Measurements from ENCODE around the gene SMIM3.
"Not testable (repeated sequence)": the region's sequence is repeated elsewhere in the genome, so short reads cannot be mapped to it uniquely, and the experiment has no call there.

The SMIM3 gene

GRCh38 chr5:150801117-150801927 is 22.8 kb downstream of the SMIM3 start:
- ATAC-seq, result peak in 1 of 2 donors; percentile 62

GRCh38 chr5:150804388-150804787 is 25.8 kb downstream of the SMIM3 start:
- no peak for ATAC-seq

GRCh38 chr5:150809363-150809762 is 30.8 kb downstream of the SMIM3 start:
- ATAC-seq, result no peak

GRCh38 chr5:150815010-150815409 is 36.5 kb downstream of the SMIM3 start:
- no peak for ATAC-seq

- no peak for ATAC-seq
These were observed 38.4 kb downstream of the SMIM3 start for GRCh38 chr5:150816946-150817345.

GRCh38 chr5:150829744-150830143 is 51.2 kb downstream of the SMIM3 start:
- no peak for ATAC-seq

- ATAC-seq, result not testable (repeated sequence)
These were observed 53.3 kb downstream of the SMIM3 start for GRCh38 chr5:150831821-150832220.

GRCh38 chr5:150836064-150836463 is 57.5 kb downstream of the SMIM3 start:
- no peak for ATAC-seq

GRCh38 chr5:150836703-150837102 is 58.1 kb downstream of the SMIM3 start:
- no peak for ATAC-seq

- not testable (repeated sequence) for ATAC-seq
These were observed 66.8 kb downstream of the SMIM3 start for GRCh38 chr5:150845185-150845859.

GRCh38 chr5:150846308-150846653 is 67.7 kb downstream of the SMIM3 start, which contains the start of gene IRGM:
Gene IRGM, plus strand, starts transcription at chr5:150846521. Its CDS starts 1,603 bp downstream, at chr5:150848124.
- ATAC-seq, result peak in 1 of 2 donors; percentile 31

Data from activated CD4-positive, CD25-positive, alpha-beta regulatory T cell treated with anti-CD3 and anti-CD28 coated beads, Interleukin-2, amount 50 U/mL, for 24 hours (primary cell).